NCI-H2029 (cell line): ENCODE measurements around the gene RAPGEF2.
"Not testable (repeated sequence)": the region's sequence is repeated elsewhere in the genome, so short reads cannot be mapped to it uniquely, and the experiment has no call there.

Source experiments
- DNase-seq: peaks from one replicate; lab custom pipeline; 2025; lab: John Stamatoyannopoulos, UW

The RAPGEF2 gene

GRCh38 chr4:159281771-159282170 lies 178.9 kb downstream of the RAPGEF2 start:
- DNase-seq = no peak

DNA sequence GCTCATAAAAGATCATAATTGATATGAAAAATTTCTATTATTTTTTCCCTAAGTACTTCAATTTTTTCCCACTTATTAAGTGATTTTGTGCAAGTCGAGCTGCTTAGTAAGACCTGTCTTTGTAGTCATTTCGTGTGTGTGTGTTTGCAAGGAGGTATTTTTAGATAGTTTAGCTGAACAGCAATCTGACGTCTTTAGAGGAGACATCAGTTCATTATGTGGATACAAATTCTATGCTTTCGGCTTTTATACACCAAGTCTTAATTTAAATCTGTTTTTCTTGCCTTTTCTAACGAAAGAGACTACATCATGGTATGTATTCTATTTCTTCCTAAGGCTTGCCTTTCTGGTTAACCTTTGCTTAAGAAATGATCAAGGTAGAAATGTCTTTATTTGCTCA lies 179.4 kb downstream of the RAPGEF2 start:
- no peak for DNase-seq

DNA sequence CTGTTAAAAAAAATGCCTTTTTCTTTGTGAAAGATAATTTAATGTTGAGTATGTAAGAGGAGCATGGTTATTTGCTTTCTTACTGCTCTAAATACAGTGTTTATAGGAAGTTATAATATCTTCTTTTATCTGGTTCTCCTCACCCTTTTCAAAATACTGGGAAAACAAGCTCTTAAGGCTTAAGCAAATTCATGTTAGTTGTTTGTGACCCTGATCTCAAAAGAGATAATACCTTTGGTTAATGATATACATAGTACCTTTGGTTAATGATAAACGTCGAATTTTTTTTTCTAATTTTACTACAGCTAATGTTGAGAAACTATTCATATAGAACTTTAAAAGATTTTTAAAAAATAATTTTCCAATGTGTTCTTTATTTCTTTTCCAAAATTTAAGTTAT lies 180.1 kb downstream of the RAPGEF2 start:
- no peak for DNase-seq

GRCh38 chr4:159283696-159284095 lies 180.8 kb downstream of the RAPGEF2 start:
- DNase-seq = no peak

DNA sequence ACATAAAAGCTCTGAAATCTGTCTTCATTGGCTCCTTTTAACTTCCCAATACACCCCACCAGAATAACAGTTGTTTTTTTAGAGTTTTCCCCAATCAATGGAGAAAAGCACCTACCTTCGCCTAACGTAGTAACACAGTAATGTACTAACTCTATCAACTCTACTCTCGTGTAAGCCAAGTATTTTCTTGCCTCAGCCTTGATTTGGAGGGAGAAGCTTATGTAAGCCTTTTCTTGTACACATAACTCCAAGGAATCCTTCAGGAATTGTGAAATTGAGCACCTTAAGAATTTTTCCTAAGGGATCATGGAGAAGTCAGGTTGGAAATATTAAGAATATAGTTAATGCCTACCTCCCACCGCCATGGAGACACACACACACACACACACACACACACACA lies 181.2 kb downstream of the RAPGEF2 start:
- no peak for DNase-seq

DNA sequence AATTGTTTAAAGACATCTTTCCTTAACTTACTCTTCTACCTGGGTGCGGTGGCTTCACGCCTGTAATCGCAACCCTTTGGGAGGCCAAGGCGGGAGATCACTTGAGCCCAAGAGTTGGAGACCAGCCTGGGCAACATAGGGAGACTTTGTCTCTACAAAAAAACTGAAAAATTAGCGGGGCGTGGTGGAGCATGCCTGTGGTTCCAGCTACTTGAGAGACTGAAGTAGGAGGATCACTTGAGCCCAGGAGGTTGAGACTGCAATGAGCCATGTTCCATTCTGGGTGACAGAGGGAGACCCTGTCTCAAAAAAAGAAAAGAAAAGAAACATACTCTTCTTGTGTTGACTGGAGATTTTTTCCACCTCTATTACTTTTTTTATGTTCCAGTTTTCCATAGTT lies 181.9 kb downstream of the RAPGEF2 start:
- no peak for DNase-seq

- DNase-seq = no peak
Measured at GRCh38 chr4:159287767-159288166, 184.9 kb downstream of the RAPGEF2 start.

- no peak for DNase-seq
Measured at GRCh38 chr4:159289682-159290081, 186.8 kb downstream of the RAPGEF2 start.

DNA sequence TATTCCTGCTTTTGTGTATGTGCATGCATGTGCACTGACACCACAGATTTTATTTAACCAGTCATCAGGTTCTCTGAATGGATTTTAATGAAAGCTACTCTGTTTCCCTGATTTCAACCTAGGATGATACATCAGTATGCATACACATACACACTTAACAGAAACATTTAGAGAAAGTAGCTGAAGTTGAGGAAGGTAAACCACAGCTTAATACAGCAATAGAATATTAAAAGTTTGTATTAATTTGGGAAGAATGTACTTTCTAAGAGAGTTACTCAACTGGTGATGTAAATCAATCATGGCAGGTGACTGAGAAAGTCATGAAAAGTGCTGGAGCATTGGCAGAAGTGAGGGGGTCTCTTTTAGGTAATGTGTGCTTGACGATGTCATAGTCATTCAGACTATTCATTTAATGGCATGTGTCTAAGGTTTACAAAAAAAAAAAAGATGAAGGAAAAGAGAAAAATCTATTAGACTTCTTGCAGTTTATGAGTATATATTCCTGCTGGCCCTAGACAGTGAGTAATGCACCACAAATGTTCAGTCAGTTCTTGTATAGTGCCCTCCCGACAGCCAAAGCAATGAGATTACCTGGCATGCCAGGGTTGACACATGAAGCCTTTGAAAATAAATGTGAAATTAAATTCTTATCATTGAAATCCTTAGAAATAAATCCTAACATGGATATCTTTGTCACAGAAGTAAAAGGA lies 187.6 kb downstream of the RAPGEF2 start:
- DNase-seq = no peak

- DNase-seq = no peak
Measured at GRCh38 chr4:159291176-159291575, 188.3 kb downstream of the RAPGEF2 start.

- DNase-seq = no peak
Measured at GRCh38 chr4:159292137-159292896, 189.4 kb downstream of the RAPGEF2 start.

- DNase-seq = no peak
Measured at GRCh38 chr4:159293811-159294515, 191.1 kb downstream of the RAPGEF2 start.

DNA sequence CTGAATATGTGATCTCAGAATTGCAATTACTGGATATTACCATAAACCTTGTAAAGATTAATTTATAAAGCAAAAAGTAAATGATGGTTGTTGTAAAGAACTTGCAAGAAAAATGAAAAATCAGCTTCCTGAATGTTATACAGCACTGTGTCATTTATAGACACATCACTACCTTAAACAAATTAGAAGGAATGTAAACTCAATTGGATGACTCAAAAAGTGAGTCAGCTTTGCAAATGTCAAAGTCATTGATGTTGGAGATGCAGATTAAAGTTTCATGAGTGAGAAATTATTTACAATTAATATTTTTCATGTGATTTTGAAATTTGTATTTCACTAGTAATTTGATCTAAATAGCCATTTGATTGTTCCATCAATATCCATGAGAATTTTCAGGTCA lies 193.2 kb downstream of the RAPGEF2 start:
- DNase-seq = no peak

DNA sequence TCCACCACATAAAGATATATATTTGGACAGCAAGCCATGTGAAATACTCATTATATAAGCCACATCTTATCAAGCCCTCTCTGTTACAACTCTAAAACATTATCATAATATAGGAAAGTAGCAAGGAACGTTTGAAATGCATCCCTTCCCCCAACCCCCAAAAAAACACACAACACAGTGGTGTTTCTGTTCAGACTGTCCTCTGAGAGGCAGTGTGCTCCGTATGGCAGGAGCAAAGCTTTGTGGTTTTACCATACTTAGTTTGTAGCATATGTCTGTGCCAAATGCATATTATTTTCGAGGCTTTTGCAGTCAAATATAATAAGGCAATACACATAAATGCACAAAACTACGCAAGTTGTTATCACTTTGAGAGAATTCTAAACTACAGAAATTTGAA lies 194.2 kb downstream of the RAPGEF2 start:
- no peak for DNase-seq

DNA sequence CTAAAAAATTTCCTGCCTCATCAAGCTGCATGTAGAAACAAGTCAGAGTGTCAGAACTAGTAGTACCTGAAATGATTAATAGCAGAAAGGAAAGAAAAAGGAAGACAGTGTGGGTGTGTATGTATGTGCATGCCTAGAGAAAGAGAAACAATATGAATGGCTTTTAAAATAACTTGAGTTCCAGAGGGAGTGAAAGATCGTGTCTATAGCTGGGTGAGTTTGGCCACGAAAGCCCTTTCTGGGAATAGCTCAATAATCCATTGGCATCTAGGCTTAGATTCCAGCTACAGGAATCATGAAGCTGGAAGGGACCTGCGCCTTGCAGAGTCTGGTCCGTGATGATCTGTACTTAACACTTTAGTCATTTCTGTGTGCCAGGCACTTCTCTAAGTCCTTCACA lies 195.6 kb downstream of the RAPGEF2 start:
- no peak for DNase-seq

DNA sequence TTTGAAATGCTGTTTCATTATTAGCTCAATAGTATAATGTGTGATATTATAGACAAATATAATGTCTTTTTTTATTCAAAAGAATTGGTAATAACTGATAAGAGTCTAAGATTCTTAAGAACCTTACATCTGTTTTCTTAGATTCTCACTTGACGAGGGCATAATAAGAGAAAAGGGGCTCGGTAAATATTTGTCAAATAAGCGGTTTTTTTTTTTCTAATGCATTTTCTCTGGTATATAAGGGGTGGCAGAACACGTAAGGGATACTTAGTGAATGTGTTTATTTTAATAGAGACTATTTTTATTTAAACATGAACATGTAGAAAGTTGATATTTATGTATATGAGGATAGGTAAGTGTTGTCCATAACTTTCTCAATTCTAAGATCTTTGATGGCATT lies 200.6 kb downstream of the RAPGEF2 start:
- DNase-seq = no peak

DNA sequence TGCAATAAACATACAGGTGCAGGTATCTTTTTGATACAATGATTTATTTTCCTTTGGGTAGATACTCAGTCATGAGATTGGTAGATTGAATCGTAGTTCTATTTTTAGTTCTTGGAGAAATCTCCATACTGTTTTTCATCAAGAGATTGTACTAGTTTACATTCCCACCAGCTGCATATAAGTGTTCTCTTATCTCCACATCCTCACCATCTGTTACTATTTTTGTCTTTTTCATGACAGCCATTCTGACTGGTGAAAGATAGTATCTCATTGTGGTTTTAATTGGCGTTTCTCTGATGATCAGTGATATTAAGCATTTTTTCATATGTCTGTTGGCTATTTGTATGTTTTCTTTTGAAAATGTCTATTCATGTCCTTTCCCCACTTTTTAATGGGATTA lies 202.2 kb downstream of the RAPGEF2 start:
- DNase-seq = no peak

DNA sequence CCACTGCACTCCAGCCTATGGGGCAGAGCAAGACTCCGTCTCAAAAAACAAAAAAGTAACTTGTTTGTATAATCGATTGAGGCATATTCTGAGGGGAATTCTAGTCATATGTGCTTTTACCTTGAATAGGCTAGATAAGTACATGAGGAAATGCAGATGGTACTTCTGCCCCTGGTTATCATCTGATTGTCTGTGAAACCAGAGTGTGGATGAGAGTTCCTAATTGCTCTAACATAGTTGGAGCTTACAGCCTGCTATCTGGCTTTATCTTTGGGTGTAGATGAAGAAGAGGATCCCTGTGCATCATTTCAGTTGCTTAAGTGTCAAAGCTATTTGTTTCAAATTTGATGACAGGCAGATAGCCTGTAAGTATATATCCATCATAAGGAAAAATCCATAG lies 205.1 kb downstream of the RAPGEF2 start:
- no peak for DNase-seq

DNA sequence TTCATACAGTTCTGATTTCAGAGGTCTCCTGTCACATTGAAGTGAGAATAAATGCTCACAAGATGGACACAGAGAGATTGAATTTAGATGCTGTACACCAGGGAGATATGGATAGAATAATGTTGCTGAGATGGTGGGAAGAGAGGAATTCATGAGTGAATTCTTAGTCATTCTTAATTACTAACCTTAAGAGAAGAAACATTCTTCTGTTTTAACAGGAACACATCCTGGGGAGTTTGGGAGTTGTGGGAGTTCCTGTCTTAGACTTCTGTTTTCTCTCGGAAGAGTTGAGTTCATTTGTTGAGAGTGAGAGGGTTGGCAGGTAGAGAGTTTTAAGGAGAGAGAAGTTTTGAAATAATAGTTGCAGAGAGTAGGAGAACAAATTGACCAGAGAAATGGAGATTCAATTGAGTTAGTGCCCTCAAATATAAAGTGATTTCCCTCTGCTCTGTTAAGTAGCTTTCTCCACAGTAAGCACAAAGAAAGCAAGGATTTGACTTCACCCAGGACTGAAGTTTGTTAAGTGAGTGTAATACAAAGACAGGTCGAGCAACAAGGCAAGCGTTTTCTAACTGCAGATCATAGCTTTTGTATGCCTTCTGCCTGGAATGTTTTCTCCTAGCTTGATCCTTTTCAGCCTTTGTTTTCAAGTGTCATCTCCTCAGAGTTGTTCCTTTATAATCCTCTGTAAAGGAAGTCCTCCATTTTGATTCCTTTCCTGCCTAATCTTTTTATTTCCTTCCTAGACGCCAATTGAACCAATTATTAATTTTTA lies 205.9 kb downstream of the RAPGEF2 start:
- no peak for DNase-seq

DNA sequence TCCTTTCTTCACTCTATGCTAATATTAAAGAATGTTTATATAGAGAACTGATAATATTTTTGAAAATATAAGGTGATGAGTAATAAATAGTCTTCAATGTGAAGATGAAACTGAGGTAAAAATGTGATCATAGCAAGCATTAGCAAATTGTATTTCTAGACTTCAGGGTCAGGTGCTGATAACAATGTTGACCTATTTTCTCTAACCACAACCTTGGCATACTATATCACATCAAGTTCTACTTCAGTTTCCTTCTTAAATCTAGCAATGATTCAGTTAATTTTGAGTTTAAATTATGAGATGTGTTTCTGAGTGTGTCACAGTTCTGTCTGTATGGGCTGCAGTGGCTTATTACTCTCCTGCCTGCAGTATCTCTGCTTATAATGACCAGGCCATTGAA lies 209.4 kb downstream of the RAPGEF2 start:
- no peak for DNase-seq

GRCh38 chr4:159315879-159316278 lies 213.0 kb downstream of the RAPGEF2 start:
- not testable (repeated sequence) for DNase-seq

- no peak for DNase-seq
Measured at GRCh38 chr4:159317203-159317602, 214.3 kb downstream of the RAPGEF2 start.
